ENCODE measurements around the gene KIF5A. TPM values are rescaled to one million over a fixed set of nuclear protein-coding genes. Genes with fewer than 3 reads are reported as not detected.

The KIF5A gene
- total RNA-seq, 1 donor from 2014 or later: 0.14 TPM

DNA sequence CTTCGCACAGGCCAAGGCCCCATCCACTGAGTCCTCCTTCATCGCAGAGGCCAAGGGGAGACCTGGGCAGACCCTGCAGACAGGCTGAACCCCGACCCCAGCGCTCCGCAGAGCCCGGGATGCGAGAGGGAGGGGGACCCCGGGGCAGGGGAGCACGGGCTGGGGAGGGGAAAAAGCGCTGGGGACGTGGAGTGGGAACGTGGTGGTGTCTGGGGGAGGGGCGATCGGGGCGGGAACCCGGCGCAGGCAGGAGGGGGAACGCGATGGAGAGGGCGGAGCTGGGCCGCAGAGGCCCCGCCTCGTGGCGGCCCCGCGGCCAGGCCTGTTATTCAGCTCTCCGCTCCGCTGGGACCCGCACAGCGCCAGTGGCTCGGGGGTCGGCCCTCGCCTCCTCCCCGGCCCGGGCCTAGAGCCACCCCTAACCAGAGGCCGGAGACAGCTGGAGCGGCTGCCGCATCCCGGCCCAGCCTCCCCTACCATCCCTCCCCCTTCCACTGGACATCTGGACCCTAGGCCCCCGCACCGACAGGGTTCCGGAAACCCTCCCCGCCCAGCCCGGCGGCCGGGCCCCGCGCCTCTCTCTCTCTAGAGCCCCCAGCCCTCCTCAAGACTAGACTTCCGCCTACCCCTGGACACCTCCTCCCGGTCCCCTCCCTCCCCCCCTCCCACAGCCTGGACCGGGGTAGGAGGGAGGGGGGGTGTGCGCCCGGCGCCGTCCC lies 61.4 kb downstream of the KIF5A start, which contains the start of gene ARHGEF25:
Gene ARHGEF25 (plus strand): TSS at position 328 of the 719 bp plus-strand sequence. CDS start 460 bp downstream, outside the sequence.
- TF ChIP-seq CTCF (IDR thresholded peaks at IDR 0.05): no peak
- Histone ChIP-seq H3K36me3 (no peaks in the 10 kb centered on the region), H3K27me3 (peaks cover 14% of the 10 kb centered on the region), H3K27ac (peak within 1 kb of the TSS; percentile 73), H3K4me3 (peak within 1 kb of the TSS; percentile 62), H3K4me1 (peaks cover 6% of the 10 kb centered on the region), H3K9me3 (no peaks in the 10 kb centered on the region)
- DNase-seq (no peak), ATAC-seq (peak; percentile 69)
- intact Hi-C loops (cut with DNase I): no loop called here

DNA sequence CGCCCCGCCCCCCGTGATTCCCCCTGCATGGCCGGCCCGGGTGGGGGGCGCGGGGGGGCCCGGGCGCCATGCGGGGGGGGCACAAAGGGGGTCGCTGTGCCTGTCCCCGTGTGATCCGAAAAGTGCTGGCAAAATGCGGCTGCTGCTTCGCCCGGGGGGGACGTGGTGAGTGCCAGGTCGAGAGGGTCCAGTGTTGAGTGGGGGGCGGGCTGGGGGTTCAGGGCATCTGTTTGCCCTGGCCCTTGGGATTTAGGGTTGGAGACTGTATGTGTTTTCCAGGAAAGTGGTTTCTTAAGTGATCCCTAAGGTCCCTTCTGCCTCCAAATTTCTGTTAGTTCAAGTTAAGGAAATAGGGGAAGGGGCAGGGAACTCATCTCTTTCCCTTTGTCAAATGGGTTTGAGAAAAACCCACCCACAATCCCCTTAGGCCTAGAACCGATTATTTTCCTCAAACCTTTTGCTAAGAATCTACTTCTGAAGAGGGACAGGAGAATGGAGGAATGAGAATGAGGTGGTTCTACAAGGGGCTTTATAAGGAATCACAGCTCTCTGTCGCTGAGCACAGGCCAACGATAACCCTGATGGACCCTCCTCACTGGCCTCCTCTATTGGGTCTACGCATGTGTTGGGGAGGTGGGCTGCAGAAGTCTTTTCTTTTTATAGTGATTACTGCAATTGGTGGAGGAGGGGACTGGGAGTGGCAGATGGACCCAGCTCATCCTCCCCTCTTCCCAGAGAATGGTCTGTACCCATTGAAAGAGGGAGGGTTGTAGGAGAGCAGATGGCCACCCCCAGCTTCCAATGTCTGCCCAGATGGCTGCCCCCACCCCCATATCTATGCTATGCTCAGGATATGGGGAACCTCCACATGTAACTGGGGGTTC lies 62.2 kb downstream of the KIF5A start:
- Histone ChIP-seq H3K36me3 (no peaks in the 10 kb centered on the region), H3K27ac (peak overlapping the region; percentile 73), H3K9me3 (no peaks in the 10 kb centered on the region), H3K4me1 (peaks cover 6% of the 10 kb centered on the region), H3K4me3 (peak overlapping the region; percentile 62), H3K27me3 (peaks cover 15% of the 10 kb centered on the region)
- intact Hi-C loops (cut with DNase I): no loop called here
- ATAC-seq (no peak), DNase-seq (no peak)
- TF ChIP-seq CTCF (IDR thresholded peaks at IDR 0.05): no peak

GRCh38 chr12:57612711-57613426 lies 63.0 kb downstream of the KIF5A start:
- Histone ChIP-seq H3K27me3 (peaks cover 23% of the 10 kb centered on the region), H3K4me3 (no peak overlapping the region), H3K9me3 (no peaks in the 10 kb centered on the region), H3K4me1 (peaks cover 6% of the 10 kb centered on the region), H3K27ac (no peak overlapping the region), H3K36me3 (no peaks in the 10 kb centered on the region)
- no peak for TF ChIP-seq CTCF (IDR thresholded peaks at IDR 0.05)
- DNase-seq (no peak), ATAC-seq (no peak)
- intact Hi-C loops (cut with DNase I): no loop called here

DNA sequence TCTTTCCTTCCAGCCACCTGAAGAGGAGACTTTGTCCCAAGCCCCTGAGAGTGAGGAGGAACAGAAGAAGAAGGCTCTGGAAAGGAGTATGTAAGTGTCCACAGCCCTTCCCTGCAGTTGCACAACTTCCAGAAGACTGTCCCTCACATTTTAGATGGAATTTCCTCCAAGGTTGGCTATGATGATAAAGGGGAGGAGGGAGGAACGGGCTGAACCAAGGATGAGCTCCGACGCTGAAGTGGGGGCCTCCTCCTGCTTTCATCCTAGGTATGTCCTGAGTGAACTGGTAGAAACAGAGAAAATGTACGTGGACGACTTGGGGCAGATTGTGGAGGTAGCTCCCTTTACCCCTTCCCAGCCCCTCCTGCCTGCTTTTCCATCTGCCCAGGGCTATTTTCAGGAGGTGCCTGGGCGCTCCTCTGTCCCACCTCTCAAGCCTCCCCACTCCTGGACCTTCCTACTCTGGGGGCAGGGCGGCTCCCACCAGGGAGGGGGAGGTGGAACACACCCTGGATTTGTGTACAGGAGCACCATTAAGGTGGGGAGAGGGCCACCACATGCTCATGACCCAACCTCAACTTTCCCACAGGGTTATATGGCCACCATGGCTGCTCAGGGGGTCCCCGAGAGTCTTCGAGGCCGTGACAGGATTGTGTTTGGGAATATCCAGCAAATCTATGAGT lies 63.7 kb downstream of the KIF5A start:
- H3K36me3 ChIP-seq: no peaks in the 10 kb centered on the region
- H3K4me1 ChIP-seq: peaks cover 6% of the 10 kb centered on the region
- H3K4me3 ChIP-seq: no peak overlapping the region
- H3K9me3 ChIP-seq: no peaks in the 10 kb centered on the region
- DNase-seq (no peak), ATAC-seq (no peak)
- peaks cover 23% of the 10 kb centered on the region for H3K27me3 ChIP-seq
- intact Hi-C loops (cut with DNase I): no loop called here
- no peak overlapping the region for H3K27ac ChIP-seq
- TF ChIP-seq CTCF (IDR thresholded peaks at IDR 0.05): no peak

Data from upper lobe of right lung (tissue), 1 donor.